OCI-LY1 (cell line): Measurements from ENCODE around the gene COMMD7.

Source experiments
- H2AFZ ChIP-seq: fragments of 200-600 bp; sonication (generic), shearing (Covaris generic); 2 replicates; pipeline ENCODE4 v1.6.0; 2014; ENCODE audit warnings: antibody characterized with exemption, mild to moderate bottlenecking, low read length
- H3F3A ChIP-seq: fragments of 200-600 bp; sonication (generic), shearing (Covaris generic); 2 replicates; pipeline ENCODE4 v1.6.0; 2014; ENCODE audit warnings: mild to moderate bottlenecking, antibody characterized with exemption, low read length, moderate library complexity; ENCODE audit not compliant: insufficient read depth
- H3K27ac ChIP-seq: fragments of 200-600 bp; sonication (generic); 2 replicates; pipeline ENCODE4 v1.5.1; 2014; ENCODE audit warnings: low read length, mixed run types, mild to moderate bottlenecking, low read depth; ENCODE audit not compliant: poor library complexity, severe bottlenecking
- H3K27me3 ChIP-seq: fragments of 200-600 bp; sonication (generic); 2 replicates; pipeline ENCODE4 v1.6.0; 2014; ENCODE audit warnings: antibody characterized with exemption, mild to moderate bottlenecking, low read length, moderate library complexity; ENCODE audit not compliant: insufficient read depth
- H3K36me3 ChIP-seq: fragments of 200-600 bp; sonication (generic); 2 replicates; pipeline ENCODE4 v1.6.1; 2014; ENCODE audit warnings: mild to moderate bottlenecking, antibody characterized with exemption, low read length, moderate library complexity, mixed read lengths; ENCODE audit not compliant: insufficient read depth
- H3K4me1 ChIP-seq: fragments of 200-600 bp; sonication (generic); 2 replicates; pipeline ENCODE4 v1.5.1; 2014; ENCODE audit warnings: mild to moderate bottlenecking, low read length, moderate library complexity; ENCODE audit not compliant: insufficient read depth, severe bottlenecking
- H3K4me2 ChIP-seq: fragments of 200-600 bp; sonication (generic), shearing (Covaris generic); 2 replicates; pipeline ENCODE4 v1.6.1; 2014; ENCODE audit warnings: low read length
- H3K4me3 ChIP-seq: fragments of 200-600 bp; sonication (generic); 2 replicates; pipeline ENCODE4 v1.5.1; 2014; ENCODE audit warnings: low read length, low read depth, mild to moderate bottlenecking, mixed read lengths; ENCODE audit not compliant: poor library complexity, severe bottlenecking
- H3K79me2 ChIP-seq: fragments of 200-600 bp; shearing (Covaris generic); 2 replicates; pipeline ENCODE4 v1.6.1; 2016; ENCODE audit warnings: mixed run types, low read length, mixed read lengths; ENCODE audit not compliant: insufficient read depth
- H3K9ac ChIP-seq: fragments of 200-600 bp; sonication (generic), shearing (Covaris generic); 2 replicates; pipeline ENCODE4 v1.6.1; 2014; ENCODE audit warnings: mild to moderate bottlenecking, low read length, mixed read lengths
- H3K9me2 ChIP-seq: fragments of 200-600 bp; sonication (generic), shearing (Covaris generic); 2 replicates; pipeline ENCODE4 v1.6.1; 2014; ENCODE audit warnings: low read depth, mild to moderate bottlenecking, low read length, mixed read lengths
- H3K9me3 ChIP-seq: fragments of 200-600 bp; shearing (Covaris generic); 2 replicates; pipeline ENCODE4 v1.6.1; 2014; ENCODE audit warnings: low read length, mixed read lengths
- H4K20me1 ChIP-seq: fragments of 200-600 bp; sonication (generic), shearing (Covaris generic); 2 replicates; pipeline ENCODE4 v1.6.0; 2016; ENCODE audit warnings: mild to moderate bottlenecking, low read length; ENCODE audit not compliant: insufficient read depth
- EZH2 ChIP-seq: fragments of 200-600 bp; sonication (generic), shearing (Covaris generic); IDR thresholded peaks from 2 replicates; pipeline ENCODE4 v1.8.0; 2017; ENCODE audit warnings: borderline replicate concordance, mixed run types, mild to moderate bottlenecking, antibody characterized with exemption, low read length, moderate library complexity, mixed read lengths
- TF ChIP-seq, protein P1 (sequence below): fragments of 200-600 bp; sonication (generic), shearing (Covaris generic); IDR thresholded peaks from 2 replicates; pipeline ENCODE4 v1.5.1; 2017; ENCODE audit warnings: mild to moderate bottlenecking, antibody characterized with exemption, low read length, moderate library complexity, mixed read lengths

Gene COMMD7

DNA sequence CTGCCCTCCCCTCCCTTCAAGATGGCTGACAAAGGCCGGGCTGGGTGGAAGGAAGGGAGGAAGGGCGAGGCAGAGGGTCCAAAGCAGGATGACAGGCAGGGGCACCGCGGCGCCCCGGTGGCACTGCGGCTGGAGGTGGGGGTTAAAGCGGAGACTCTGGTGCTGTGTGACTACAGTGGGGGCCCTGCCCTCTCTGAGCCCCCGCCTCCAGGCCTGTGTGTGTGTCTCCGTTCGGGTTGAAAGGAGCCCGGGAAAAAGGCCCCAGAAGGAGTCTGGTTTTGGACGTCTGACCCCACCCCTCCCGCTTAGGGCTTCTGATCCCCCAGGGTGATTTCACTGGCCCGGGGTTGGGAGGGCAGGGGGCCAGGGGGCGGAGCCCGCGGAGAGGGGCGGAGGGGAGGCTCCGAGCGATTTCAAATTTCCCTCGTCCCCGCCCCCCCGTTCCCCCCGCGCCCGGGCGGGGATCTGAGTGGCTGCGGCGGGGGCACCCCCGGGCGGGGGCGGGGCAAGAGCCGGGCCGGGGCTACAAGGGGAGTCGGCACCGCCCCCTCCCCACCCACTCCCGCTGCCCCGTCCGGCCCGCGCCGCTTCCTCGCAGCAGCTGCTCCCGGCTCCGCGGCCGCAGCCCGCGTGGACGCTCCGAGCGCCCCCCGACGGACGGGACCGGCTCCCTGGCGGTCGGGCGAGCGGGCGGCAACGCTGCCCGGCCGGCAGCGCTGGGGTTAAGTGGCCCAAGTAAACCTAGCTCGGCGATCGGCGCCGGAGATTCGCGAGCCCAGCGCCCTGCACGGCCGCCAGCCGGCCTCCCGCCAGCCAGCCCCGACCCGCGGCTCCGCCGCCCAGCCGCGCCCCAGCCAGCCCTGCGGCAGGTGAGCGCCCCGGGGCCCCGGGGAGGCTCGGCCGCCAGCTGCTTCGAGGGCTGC lies 18.8 kb upstream of the COMMD7 start, which contains the start of gene DNMT3B:
DNMT3B (plus strand) TSS at position 555 of the 923 bp plus-strand sequence. CDS start 17,939 bp downstream, outside the sequence.
- H3K79me2 ChIP-seq = no peaks in the 10 kb centered on the region
- H3K9me2 ChIP-seq = no peaks in the 10 kb centered on the region
- H3F3A ChIP-seq = 0 out of 2 replicates have a peak, but pooled peaks cover 5% of the 10 kb centered on the region
- H3K9me3 ChIP-seq = no peaks in the 10 kb centered on the region
- peaks cover 35% of the 10 kb centered on the region for H3K4me1 ChIP-seq
- H4K20me1 ChIP-seq = no peaks in the 10 kb centered on the region
- H3K4me3 ChIP-seq = peak within 1 kb of the TSS; percentile 93
- H3K27ac ChIP-seq = peak within 1 kb of the TSS; percentile 52
- H3K36me3 ChIP-seq = no peaks in the 10 kb centered on the region
- H2AFZ ChIP-seq = no peak within 1 kb of the TSS
- H3K27me3 ChIP-seq = no peaks in the 10 kb centered on the region
- peak within 1 kb of the TSS; percentile 97 for H3K4me2 ChIP-seq
- no peak for TF ChIP-seq EZH2
- TF ChIP-seq, protein P1, sequence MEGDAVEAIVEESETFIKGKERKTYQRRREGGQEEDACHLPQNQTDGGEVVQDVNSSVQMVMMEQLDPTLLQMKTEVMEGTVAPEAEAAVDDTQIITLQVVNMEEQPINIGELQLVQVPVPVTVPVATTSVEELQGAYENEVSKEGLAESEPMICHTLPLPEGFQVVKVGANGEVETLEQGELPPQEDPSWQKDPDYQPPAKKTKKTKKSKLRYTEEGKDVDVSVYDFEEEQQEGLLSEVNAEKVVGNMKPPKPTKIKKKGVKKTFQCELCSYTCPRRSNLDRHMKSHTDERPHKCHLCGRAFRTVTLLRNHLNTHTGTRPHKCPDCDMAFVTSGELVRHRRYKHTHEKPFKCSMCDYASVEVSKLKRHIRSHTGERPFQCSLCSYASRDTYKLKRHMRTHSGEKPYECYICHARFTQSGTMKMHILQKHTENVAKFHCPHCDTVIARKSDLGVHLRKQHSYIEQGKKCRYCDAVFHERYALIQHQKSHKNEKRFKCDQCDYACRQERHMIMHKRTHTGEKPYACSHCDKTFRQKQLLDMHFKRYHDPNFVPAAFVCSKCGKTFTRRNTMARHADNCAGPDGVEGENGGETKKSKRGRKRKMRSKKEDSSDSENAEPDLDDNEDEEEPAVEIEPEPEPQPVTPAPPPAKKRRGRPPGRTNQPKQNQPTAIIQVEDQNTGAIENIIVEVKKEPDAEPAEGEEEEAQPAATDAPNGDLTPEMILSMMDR = no peak
- peak within 1 kb of the TSS; percentile 84 for H3K9ac ChIP-seq

DNA sequence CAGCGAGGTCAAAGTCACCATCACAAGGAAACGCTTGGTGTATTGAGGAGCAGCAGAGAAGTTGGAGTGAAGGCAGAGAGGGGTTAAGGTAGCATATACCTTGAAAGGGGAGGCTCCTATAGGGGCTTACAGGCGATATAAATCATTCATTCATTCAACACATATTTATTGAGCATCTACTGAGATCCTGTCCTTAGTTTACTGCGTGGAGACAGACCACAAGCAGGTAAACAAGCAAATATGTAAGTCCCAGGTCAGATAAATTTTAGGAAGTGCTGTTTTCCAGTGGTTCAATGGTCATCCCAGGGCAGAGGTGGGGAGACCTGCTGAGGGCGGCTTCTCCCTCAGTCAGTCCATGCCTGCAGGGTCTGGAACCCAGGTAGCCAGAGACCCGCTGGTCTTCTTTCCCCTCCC lies 18.2 kb upstream of the COMMD7 start:
- Histone ChIP-seq H2AFZ (no peak overlapping the region), H3K4me1 (peaks cover 35% of the 10 kb centered on the region), H3K9ac (peak overlapping the region; percentile 67), H3K4me2 (peak overlapping the region; percentile 97), H3K79me2 (no peaks in the 10 kb centered on the region), H3K36me3 (no peaks in the 10 kb centered on the region), H3K9me3 (no peaks in the 10 kb centered on the region), H3K4me3 (peak overlapping the region; percentile 93), H3F3A (0 out of 2 replicates have a peak, but pooled peaks cover 5% of the 10 kb centered on the region), H3K27ac (peak overlapping the region; percentile 52), H3K27me3 (no peaks in the 10 kb centered on the region), H4K20me1 (no peaks in the 10 kb centered on the region), H3K9me2 (no peaks in the 10 kb centered on the region)
- TF ChIP-seq, protein P1 = no peak
- TF ChIP-seq EZH2 = no peak

DNA sequence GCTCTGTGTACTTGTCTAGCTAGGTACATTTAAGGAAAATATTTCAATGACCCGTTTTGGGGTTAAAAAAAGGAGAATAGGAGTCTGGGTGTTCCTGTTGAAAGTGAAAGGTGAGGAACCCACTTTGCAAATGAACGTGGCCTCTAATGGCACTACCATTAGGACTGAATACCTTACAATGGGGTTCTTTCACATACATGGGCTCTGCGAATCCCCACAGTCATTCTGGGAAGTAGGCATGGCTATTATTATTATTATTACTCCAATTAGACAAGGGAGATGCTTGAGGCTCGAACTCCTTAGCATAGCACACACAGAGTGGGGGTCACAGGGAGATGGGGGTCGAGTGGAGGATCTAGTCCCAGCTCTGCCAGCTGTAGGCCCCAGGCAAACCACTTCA lies 12.9 kb upstream of the COMMD7 start:
- no peak overlapping the region for H3K4me2 ChIP-seq
- no peaks in the 10 kb centered on the region for H3K79me2 ChIP-seq
- H3K9ac ChIP-seq = no peak overlapping the region
- no peaks in the 10 kb centered on the region for H4K20me1 ChIP-seq
- H3K4me1 ChIP-seq = peaks cover 7% of the 10 kb centered on the region
- no peak overlapping the region for H3K4me3 ChIP-seq
- H3K9me3 ChIP-seq = no peaks in the 10 kb centered on the region
- TF ChIP-seq EZH2 = no peak
- TF ChIP-seq, protein P1 = no peak
- no peak overlapping the region for H3K27ac ChIP-seq
- no peaks in the 10 kb centered on the region for H3K27me3 ChIP-seq
- no peaks in the 10 kb centered on the region for H3K9me2 ChIP-seq
- 0 out of 2 replicates have a peak, but pooled peaks cover 5% of the 10 kb centered on the region for H3F3A ChIP-seq
- no peak overlapping the region for H2AFZ ChIP-seq
- H3K36me3 ChIP-seq = no peaks in the 10 kb centered on the region
